Measurements from ENCODE around the gene PER1.

- TF ChIP-seq POLR2A (IDR thresholded peaks at IDR 0.05), result no peak
- TF ChIP-seq, protein P1, sequence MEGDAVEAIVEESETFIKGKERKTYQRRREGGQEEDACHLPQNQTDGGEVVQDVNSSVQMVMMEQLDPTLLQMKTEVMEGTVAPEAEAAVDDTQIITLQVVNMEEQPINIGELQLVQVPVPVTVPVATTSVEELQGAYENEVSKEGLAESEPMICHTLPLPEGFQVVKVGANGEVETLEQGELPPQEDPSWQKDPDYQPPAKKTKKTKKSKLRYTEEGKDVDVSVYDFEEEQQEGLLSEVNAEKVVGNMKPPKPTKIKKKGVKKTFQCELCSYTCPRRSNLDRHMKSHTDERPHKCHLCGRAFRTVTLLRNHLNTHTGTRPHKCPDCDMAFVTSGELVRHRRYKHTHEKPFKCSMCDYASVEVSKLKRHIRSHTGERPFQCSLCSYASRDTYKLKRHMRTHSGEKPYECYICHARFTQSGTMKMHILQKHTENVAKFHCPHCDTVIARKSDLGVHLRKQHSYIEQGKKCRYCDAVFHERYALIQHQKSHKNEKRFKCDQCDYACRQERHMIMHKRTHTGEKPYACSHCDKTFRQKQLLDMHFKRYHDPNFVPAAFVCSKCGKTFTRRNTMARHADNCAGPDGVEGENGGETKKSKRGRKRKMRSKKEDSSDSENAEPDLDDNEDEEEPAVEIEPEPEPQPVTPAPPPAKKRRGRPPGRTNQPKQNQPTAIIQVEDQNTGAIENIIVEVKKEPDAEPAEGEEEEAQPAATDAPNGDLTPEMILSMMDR (IDR thresholded peaks at IDR 0.05), result no peak
These were observed 47.3 kb downstream of the PER1 start for GRCh38 chr17:8104911-8105310.

Measured in thyroid gland (tissue), 4 donors.